ENCODE data around the gene ARID1B.

DNA sequence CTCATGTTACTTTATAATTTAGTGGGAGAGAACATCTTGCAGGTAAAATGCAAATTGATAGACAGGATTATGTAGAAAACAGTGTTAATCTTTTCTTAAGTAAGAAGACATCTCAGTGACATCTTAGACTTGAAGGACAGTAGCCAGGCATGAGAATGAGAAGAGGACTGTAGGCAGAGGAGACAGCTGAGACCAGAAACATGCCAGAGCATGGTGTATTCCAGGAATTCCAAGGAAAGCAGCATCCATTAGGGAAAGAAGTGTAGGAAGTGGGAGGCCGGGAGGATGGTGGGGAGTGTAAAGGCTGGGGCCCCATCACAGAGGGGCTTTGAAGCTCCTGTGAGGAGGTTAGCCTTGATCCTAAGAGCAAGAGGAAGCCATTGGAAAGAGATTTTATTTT, 225.6 kb downstream of the ARID1B start:
- TF ChIP-seq YY1 (tag by site-specific recombination; IDR thresholded peaks at IDR 0.05) (no peak), EGR2 (tag by site-specific recombination; IDR thresholded peaks at IDR 0.05; ENCODE audit: low read depth) (no peak), YY2 (tag by site-specific recombination; IDR thresholded peaks at IDR 0.05) (no peak), ZBTB1 (tag by site-specific recombination; IDR thresholded peaks at IDR 0.05) (no peak), ZSCAN18 (tag by site-specific recombination; IDR thresholded peaks at IDR 0.05) (no peak), REPIN1 (tag by site-specific recombination; IDR thresholded peaks at IDR 0.05; ENCODE audit: low read depth) (no peak), ZNF214 (tag by site-specific recombination; IDR thresholded peaks at IDR 0.05; ENCODE audit: borderline replicate concordance) (no peak), ZNF777 (tag by site-specific recombination; IDR thresholded peaks at IDR 0.05; ENCODE audit: borderline replicate concordance) (no peak), PRDM10 (tag by site-specific recombination; IDR thresholded peaks at IDR 0.05) (no peak), ZNF140 (tag by site-specific recombination; IDR thresholded peaks at IDR 0.05) (no peak), ZNF239 (tag by site-specific recombination; IDR thresholded peaks at IDR 0.05) (no peak), ZNF624 (tag by site-specific recombination; IDR thresholded peaks at IDR 0.05) (no peak), ZNF747 (tag by site-specific recombination; IDR thresholded peaks at IDR 0.05) (no peak)
- TF ChIP-seq, protein P1, sequence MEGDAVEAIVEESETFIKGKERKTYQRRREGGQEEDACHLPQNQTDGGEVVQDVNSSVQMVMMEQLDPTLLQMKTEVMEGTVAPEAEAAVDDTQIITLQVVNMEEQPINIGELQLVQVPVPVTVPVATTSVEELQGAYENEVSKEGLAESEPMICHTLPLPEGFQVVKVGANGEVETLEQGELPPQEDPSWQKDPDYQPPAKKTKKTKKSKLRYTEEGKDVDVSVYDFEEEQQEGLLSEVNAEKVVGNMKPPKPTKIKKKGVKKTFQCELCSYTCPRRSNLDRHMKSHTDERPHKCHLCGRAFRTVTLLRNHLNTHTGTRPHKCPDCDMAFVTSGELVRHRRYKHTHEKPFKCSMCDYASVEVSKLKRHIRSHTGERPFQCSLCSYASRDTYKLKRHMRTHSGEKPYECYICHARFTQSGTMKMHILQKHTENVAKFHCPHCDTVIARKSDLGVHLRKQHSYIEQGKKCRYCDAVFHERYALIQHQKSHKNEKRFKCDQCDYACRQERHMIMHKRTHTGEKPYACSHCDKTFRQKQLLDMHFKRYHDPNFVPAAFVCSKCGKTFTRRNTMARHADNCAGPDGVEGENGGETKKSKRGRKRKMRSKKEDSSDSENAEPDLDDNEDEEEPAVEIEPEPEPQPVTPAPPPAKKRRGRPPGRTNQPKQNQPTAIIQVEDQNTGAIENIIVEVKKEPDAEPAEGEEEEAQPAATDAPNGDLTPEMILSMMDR (tag by site-specific recombination; IDR thresholded peaks at IDR 0.05) = no peak

Measured in HEK293 (cell line).